GM19328 (cell line): Measurements from ENCODE around the gene TEX11.
"Not testable (repeated sequence)": the region's sequence is repeated elsewhere in the genome, so short reads cannot be mapped to it uniquely, and the experiment has no call there.

ENCODE experiments used
- ATAC-seq: cut with Tn5 transposase; IDR thresholded peaks from one replicate; pipeline ENCODE4 v1.9.1; 2021; ENCODE audit warnings: mild to moderate bottlenecking, moderate library complexity; ENCODE audit not compliant: unreplicated experiment

Gene TEX11

DNA sequence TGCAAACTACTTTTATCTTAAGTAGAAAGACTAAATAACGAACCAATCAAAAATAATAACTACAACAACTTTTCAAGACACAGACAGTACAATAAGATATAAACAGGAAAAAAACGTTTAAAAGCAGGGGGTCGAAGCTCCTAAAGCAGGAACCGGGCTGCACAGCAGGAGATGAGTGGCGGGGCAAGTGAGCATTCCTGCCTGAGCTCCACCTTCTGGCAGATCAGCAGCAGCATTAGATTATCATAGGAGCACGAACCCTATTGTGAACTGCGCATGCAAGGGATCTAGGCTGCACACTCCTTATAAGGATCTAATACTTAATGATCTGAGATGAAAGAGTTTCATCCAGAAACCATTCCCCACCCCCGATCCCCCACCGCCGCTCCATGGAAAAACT lies 146.2 kb downstream of the TEX11 start:
- ATAC-seq: no peak

DNA sequence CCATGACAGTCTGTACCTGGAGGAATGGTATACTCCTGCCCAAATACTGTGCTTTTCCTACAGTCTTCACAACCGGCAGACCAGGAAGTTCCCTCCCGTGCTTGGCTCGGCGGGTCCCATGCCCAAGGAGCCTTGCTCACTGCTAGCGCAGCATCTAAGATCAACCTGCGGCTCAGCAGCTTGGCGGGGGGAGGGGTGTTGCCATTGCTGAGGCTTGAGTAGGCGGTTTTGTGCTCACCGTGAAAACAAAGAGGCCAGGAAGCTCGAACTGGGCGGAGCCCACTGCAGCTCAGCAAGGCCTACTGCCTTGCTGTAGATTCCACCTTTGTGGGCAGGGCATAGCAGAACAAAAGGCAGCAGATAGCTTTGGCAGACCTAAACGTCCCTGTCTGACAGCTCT lies 152.7 kb downstream of the TEX11 start:
- ATAC-seq: no peak

DNA sequence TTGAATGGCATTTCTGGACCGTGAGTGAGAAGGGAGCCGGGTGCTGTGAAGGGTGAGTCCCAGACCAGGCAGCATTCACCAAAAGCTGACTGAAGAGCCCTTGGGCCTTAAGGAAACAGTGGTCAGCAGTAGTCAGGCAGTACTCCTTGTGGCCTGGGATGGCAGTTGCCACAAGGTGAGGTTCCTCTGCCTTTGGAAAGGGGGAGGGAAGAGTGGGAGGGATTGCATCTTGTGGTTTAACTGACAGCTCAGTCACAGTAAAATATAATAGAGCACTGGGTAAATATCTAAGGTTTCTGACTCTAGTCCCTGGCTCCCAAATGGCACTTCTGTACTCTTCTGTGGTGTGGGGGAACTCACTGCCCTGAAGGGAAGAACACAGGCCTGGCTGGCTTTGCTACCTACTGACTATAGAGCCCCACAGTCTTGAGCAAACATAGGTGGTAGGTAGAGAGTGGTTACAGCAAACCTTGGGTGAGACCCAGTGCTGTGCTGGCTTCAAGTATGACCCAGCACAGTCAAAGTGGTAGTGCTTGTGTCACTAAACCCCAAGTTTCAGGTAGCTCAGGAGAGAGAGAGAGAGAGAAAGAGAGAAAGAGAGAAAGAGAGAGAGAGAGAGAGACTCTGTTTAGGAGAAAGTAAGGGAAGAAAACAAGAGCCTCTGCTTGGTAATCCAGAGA lies 154.2 kb downstream of the TEX11 start:
- ATAC-seq: no peak

DNA sequence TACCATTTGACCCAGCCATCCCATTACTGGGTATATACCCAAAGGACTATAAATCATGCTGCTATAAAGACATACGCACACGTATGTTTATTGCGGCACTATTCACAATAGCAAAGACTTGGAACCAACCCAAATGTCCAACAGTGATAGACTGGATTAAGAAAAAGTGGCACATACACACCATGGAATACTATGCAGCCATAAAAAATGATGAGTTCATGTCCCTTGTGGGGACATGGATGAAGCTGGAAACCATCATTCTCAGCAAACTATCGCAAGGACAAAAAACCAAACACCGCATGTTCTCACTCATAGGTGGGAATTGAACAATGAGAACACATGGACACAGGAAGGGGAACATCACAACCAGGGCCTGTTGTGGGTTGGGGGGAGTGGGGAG lies 174.7 kb downstream of the TEX11 start:
- not testable (repeated sequence) for ATAC-seq

DNA sequence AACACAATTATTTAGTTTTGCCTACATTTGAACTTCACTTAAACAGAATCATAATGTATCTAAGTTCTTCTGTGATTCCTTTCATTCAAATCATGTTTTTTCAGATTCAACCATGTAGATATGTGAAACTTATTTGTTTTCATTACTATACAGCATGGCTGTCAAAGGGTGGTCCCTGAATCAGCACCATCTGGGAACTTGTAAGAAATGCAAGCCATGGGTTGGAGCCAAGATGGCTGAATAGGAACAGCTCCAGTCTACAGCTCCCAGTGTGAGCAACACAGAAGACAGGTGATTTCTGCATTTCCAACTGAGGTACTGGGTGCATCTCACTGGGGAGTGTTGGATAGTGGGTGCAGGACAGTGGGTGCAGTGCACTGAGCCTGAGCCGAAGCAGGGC lies 180.6 kb downstream of the TEX11 start:
- ATAC-seq: not testable (repeated sequence)

DNA sequence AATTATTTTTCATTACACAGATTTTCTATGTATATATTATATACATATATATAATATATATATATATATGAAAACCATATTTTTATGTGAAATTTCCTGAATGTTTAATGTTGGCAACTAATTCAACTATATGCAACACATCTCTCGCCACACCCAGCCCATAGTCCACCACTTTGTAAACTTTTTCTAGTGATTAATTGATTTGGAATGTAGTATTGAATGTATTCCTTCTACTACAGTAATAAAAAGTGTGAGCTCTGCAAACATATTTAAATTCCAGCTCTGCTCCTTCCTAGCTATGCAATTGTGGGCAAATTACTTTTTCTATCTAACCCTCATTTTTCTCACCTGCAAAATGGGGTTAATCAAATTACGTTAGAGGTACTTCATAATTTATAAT lies 187.8 kb downstream of the TEX11 start:
- no peak for ATAC-seq

DNA sequence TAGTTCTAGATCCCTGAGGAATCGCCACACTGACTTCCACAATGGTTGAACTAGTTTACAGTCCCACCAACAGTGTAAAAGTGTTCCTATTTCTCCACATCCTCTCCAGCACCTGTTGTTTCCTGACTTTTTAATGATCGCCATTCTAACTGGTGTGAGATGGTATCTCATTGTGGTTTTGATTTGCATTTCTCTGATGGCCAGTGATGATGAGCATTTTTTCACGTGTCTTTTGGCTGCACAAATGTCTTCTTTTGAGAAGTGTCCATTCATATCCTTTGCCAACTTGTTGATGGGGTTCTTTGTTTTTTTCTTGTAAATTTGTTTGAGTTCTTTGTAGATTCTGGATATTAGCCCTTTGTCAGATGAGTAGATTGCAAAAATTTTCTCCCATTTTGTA lies 197.2 kb downstream of the TEX11 start:
- ATAC-seq: not testable (repeated sequence)

DNA sequence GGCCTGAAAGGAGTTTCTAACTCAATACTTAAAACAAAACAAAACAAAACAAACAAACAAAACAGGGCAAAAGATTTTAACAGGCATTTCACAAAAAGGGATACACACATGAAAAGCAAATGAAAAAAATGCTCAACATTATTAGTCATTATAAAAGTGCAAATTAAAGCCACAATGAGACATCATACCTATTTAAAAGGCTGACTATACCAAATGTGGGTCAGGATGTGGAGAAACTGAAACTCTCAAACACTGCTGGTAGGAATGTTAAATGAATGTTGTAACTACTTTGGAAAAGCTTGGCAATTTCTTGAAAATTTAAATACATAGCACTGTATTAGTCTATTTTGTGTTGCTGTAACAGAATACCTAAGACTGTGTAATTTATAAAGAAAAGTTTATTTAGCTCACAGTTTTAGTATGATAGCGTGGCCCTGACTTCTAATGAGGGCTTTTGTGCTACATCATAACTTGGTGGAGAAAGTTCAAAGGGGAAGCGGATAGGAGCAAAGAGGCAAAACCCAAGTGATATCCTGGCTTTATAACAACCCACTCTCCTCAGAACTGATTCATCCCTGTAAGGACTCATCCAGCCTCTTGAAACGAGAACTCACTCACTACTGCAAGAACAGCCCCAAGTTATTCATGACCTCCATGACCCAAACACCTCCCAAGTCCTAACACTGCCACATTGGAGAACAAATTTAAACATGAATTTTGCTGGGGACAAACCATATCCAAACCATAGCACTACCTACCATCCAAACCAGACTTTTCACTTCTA lies 214.0 kb downstream of the TEX11 start:
- no peak for ATAC-seq

DNA sequence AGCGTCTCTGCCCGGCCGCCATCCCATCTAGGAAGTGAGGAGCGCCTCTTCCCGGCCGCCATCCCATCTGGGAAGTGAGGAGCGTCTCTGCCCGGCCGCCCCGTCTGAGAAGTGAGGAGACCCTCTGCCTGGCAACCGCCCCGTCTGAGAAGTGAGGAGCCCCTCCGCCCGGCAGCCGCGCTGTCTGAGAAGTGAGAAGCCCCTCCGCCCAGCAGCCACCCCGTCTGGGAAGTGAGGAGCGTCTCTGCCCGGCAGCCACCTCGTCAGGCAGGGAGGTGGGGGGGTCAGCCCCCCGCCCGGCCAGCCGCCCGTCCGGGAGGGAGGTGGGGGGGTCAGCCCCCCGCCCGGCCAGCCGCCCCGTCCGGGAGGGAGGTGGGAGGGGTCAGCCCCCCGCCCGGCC lies 229.1 kb downstream of the TEX11 start:
- not testable (repeated sequence) for ATAC-seq

DNA sequence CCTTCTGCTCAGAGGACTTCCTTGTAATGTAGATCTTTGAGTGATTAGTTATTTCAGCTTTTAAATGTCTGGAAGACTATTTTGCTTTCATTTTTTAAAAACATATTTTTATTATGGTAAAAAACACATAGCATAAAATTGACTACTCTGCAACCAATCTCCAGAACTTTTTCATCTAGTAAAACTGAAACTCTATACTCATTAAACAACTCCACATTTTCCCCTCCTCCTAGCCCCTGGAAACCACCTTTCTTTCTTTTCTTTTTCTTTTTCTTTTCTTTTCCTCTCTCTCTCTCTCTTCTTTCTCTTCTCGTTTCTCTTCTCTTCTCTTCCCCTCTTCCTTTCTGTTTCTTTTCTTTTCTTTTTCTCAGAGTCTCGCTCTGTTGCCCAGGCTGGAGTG lies 233.2 kb downstream of the TEX11 start:
- no peak for ATAC-seq

DNA sequence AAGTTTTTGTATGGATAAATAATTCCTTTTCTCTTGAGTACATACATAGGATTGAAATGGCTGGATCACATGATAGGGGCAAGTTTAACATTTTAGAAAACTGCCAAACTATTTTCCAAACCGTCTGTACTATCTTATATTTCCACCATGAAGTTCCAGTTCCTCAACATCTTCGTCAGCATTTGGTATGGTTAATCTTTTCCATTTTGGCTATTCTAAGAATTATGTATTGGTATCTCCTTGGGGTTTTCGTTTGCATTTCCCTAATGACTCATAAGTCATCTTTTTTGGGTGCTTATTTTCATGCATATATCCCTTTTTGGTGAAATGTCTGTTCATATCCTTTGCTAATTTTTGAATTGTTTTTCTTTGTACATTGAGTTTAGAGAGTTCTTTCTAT lies 236.2 kb downstream of the TEX11 start:
- ATAC-seq: no peak

DNA sequence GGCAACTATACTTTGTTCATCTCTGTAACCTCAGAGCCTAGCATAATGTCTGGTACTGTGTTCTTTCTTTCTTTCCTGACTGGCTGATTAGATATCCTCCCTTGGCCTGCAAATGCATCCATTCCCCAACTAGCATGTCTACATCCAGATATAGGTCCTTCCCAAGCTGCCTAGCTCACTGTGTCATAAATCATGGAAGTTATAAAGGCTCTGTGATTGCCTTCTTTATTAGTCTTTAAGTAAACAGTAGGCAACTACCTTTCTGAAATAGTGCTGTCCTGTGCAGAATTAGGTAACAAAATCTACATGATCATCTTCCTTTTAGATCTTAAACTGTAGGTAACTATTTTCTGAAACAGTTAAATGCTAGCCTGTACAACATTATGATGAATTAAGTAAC lies 239.4 kb downstream of the TEX11 start:
- ATAC-seq: no peak

DNA sequence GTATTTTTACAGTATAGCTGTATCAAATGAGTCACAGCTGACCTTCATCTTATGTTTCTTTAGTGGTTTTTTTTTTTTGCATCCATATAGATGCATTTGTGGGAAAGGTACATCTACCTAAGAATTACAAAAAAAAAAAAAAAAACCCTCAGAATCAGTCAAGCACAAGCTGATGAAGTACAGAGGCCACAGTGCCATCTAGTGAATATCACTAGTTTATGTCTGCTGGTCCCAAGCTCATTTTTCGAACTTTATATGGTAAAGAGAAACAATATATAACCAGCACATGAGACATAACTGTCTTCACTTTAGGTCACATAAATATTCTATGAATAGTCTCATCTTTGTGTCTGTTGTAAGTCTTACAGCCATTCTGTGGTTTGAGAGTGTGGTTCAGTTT lies 243.8 kb downstream of the TEX11 start:
- ATAC-seq: no peak

DNA sequence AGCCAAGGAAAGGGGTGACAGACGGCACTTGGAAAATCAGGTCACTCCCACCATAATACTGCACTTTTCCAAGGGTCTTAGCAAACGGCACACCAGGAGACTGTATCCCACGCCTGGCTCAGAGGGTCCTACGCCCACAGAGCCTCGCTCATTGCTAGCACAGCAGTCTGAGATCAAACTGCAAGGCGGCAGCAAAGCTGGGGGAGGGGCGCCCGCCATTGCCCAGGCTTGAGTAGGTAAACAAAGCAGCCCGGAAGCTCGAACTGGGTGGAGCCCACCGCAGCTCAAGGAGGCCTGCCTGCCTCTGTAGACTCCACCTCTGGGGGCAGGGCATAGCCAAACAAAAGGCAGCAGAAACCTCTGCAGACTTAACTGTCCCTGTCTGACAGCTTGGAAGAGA lies 247.4 kb downstream of the TEX11 start:
- ATAC-seq: not testable (repeated sequence)

DNA sequence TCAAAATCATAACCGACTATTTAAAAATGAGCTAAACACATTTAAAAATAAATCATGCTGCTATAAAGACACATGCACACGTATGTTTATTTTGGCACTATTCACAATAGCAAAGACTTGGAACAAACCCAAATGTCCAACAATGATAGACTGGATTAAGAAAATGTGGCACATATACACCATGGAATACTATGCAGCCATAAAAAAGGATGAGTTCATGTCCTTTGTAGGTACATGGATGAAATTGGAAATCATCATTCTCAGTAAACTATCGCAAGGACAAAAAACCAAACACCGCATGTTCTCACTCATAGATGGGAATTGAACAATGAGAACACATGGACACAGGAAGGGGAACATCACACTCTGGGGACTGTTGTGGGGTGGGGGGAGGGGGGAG lies 251.0 kb downstream of the TEX11 start:
- not testable (repeated sequence) for ATAC-seq

DNA sequence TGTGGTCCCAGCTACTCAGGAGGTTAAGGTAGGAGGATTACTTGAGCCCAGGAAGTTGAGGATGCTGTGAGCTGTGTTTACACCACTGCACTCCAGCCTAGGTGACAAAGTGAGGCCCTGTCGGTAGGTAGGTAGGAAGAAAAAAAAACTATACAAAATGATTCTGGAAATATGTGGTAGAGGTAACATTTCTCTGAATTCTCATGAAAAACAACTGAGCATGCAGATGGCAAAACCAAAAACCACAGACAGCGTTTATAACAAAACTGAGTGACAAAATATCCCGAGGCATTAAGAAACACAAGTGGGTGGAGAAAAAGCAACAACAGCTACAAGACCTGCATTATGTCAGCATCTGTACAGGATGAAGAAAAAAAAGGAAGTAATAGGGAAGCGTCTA lies 252.2 kb downstream of the TEX11 start:
- no peak for ATAC-seq

DNA sequence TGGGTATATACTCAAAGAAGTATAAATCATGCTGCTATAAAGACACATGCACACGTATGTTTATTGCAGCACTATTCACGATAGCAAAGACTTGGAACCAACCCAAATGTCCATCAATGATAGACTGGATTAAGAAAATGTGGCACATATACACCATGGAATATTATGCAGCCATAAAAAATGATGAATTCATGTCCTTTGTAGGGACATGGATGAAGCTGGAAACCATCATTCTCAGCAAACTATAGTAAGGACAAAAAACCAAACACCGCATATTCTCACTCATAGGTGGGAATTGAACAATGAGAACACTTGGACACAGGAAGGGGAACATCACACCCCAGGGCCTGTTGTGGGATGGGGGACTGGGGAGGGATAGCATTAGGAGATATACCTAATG lies 260.6 kb downstream of the TEX11 start:
- not testable (repeated sequence) for ATAC-seq

DNA sequence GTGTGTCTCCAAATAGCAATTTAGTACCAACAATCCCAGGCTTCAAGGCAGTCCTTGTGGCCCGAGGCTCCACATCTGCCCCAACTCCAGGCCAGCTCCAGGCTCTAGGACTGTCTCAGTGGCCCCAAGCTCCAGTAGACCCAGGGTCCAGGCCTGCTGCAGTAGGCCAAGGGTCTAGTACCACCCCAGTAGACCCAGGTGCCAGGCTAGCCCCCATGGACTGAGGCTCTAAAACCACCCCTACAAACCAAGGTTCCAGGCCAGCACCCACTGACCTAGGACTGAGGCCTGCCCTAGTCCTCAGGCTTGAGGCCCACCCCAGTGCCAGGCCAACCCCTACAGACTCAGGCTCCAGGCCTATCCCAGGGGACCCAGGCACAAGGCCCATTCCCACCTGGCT lies 272.3 kb downstream of the TEX11 start:
- ATAC-seq: no peak

DNA sequence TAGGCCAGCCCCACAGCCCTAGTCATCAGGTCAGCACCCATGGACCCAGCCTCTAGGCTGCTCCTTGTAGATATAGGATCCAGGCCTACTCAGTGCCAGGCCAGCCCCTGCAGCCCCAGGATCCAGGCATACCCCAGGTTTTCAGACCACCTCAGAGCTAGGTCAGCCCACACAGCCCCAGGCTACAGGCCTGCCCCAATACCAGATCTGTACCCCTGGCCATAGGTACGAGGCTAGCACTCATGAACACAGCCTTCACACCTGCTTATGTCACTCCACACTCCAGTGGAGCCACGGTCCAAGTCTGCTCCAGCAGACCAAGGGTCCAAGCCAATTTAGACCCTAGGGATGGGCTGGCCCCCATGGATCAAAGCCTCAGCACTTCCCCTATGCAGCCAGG lies 272.8 kb downstream of the TEX11 start:
- no peak for ATAC-seq

DNA sequence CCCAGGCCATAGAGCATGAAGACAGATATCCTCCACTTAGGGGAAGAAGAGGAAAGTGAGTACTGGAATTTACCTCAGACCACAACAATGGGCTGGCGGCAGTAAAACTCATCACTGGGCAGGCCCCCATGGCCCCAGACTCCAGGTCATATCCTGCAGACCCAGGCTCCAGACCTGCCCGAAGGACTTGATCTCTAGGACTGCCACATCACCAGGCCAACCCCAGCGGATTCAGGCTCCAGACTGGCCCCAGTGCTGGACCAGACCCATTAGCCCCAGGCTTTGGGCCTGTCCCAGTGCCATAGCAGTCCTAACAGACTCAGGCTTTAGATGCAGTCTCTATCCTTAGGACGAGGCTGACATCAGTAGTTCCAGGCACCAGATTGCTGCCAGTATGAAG lies 273.3 kb downstream of the TEX11 start:
- ATAC-seq: no peak

DNA sequence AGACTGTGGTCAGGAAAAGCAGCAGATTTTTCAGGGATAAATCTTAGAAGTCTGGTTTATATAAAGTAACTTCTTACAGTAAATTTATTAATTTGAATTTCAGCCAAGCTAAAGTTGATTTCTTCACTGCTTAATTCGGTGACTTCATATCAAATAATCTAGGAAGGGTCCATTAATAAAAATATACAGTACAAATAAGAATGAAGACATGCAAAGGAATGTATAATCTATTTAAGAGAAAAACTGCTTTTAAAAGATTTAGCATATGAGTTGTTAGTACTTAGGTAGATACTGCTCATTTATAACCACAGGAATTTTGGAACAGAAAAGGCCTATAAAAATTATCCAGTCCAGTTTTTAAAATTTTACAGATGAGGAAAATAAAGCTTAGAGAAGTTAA lies 286.8 kb downstream of the TEX11 start:
- no peak for ATAC-seq

DNA sequence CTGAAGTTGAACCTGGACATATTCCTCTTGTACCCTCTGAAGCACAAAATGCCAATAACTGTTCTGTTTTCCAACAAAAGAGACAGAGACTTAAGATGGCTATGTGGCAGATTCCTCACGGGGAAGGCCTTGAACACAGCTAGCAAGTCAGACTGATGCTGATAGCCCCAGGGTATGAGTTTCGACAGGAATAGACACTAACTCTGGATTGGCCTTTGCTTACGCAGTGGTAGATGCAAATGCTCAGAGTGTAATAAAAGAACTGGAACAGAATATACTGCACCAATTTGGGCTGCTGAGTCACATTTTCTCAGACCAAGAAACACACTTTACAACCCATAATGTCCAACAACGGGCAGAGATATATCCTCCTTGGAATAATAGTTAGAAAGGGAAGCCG lies 290.0 kb downstream of the TEX11 start:
- ATAC-seq: no peak

DNA sequence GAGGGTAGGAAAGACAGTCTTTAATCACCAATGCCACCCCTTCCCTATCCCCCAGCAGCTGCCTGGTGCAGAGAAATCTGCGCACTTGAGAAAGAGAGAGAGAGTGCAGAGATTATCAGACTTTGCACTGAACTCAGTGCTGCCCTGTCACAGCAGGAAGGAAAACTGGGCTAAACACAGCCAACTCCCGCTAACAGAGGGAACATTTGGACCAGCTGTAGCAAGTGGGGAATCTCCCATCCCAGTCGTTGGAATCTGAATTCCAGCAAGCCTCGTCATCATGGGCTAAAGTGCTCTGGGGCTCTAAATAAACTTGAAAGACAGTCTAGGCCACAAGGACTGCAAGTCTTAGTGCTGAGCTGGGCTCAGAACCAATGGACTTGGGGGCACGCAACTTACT lies 295.2 kb downstream of the TEX11 start:
- ATAC-seq: no peak
